D721Med (cell line): ENCODE results near the gene PLK2.
A peak's percentile ranks its signal among the peaks of the same experiment; 100 is the strongest.

Experiments used
- DNase-seq: peaks from one replicate; pipeline ENCODE4 v3.0.0; 2011; ENCODE audit warnings: low spot score; ENCODE audit not compliant: insufficient read length
- FAIRE-seq: peaks from 2 replicates; lab custom pipeline; 2011; peaks lifted over from hg19 to GRCh38; lab: Jason Lieb, UNC
- TF ChIP-seq, protein P1 (sequence below): IDR thresholded peaks from 2 replicates; pipeline ENCODE4 v1.5.1; 2012; ENCODE audit warnings: mild to moderate bottlenecking, control low read depth; ENCODE audit not compliant: insufficient read depth; ENCODE audit errors: missing control alignments

Gene PLK2

GRCh38 chr5:58481066-58481676 lies 21.3 kb upstream of the PLK2 start:
- TF ChIP-seq, protein P1, sequence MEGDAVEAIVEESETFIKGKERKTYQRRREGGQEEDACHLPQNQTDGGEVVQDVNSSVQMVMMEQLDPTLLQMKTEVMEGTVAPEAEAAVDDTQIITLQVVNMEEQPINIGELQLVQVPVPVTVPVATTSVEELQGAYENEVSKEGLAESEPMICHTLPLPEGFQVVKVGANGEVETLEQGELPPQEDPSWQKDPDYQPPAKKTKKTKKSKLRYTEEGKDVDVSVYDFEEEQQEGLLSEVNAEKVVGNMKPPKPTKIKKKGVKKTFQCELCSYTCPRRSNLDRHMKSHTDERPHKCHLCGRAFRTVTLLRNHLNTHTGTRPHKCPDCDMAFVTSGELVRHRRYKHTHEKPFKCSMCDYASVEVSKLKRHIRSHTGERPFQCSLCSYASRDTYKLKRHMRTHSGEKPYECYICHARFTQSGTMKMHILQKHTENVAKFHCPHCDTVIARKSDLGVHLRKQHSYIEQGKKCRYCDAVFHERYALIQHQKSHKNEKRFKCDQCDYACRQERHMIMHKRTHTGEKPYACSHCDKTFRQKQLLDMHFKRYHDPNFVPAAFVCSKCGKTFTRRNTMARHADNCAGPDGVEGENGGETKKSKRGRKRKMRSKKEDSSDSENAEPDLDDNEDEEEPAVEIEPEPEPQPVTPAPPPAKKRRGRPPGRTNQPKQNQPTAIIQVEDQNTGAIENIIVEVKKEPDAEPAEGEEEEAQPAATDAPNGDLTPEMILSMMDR = no peak
- DNase-seq (no peak), FAIRE-seq (no peak)

DNA sequence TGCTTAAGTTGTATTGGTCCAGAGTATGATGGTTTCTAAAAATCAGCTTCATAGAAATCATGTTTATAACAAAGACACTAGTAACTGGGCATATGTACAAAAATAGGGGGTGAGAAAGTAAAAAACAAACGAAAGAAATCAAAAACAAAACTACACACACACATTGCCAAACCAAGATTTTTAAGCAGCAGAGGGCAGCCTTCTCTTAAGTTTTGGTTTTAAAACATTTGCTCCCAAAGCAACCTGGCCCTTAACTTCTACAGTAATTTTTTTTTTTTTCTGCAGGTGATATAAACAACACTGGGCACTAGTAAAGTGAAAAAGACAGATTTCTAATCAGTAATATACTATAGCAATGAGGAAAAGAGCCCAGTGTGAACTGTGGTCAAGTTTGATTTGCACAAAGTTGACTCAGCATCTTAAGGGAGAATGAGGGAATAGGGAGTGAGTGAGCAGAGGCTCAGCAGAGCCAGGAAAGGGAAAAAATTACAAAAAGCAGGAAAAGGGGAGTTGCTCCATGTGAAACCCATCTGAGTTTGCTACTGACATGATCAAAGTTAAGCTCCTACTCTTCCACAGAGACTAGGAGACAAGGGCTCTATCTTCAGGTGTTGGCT lies 18.0 kb upstream of the PLK2 start:
- FAIRE-seq (no peak), DNase-seq (no peak)
- TF ChIP-seq, protein P1 = peak; percentile 35

GRCh38 chr5:58475404-58475803 lies 15.5 kb upstream of the PLK2 start:
- TF ChIP-seq, protein P1 = no peak
- DNase-seq (no peak), FAIRE-seq (no peak)

DNA sequence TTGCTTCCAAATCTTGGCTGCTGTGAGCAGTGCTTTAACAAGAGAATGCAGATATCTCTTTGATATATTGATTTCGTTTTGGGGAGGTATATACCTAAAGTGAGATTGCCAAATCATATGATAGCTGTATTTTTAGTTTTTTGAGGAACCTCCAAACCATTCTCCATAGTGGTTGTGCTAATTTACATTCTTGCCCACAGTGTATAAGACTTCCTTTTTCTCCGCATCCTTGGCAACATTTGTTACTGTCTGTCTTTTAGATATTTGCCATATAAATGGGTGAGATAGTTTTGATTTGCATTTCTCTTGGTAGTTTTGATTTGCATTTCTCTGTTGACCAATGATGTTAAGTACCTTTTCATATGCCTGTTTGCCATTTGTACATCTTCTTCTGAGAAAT lies 10.0 kb upstream of the PLK2 start:
- TF ChIP-seq, protein P1 = no peak
- FAIRE-seq = no peak
- no peak for DNase-seq

DNA sequence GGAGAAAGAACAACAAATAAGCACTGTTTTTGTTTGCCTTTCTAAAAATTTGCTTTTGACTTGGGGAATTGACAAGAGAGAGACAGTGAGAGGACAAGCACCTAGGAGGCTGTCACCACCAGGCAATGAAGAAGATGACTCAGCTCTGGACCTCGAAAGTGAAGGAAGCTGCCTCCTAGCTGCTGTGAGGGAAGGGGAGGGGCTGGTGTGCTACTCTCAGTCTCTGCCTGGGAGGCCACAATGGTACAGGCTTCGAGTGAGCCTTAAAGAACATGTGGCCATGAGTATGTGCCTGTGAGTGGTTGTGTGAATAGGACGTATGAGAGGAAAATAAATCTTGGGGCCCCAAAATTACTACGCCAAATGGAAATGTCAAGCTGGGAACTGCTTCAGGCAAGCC lies 7.1 kb upstream of the PLK2 start:
- DNase-seq (no peak), FAIRE-seq (no peak)

DNA sequence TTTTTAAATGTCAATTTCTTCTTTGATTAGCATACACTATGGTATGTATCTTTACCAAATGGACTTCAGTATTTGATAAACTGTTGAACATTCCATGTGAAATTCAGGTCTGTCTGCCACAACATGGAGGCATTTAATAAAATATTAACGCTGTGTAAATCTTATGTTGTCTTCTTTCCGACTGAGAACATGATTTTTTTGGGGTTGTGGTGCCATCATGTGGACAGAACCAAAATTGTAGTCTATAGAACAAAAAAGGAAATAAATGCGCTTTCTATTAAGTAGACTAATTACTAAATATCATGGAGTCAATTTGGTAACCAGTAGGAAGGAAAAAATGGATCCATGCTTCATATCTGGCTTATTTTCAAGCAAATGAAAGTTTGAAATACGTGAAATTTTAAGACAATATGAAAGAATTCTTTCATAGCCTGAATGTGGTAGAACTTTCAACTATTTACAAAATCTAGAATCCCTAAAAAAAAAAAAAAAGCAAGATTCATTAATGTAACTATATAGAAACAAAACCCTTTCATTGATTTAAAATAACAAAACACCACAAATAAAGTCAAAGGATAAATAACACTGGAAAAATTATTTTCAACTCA lies 2.8 kb upstream of the PLK2 start:
- DNase-seq (no peak), FAIRE-seq (peak; percentile 90)
- TF ChIP-seq, protein P1 = peak; percentile 69

More for the DNA sequence above, 7.1 kb upstream of the PLK2 start:
- TF ChIP-seq, protein P1 = no peak

DNA sequence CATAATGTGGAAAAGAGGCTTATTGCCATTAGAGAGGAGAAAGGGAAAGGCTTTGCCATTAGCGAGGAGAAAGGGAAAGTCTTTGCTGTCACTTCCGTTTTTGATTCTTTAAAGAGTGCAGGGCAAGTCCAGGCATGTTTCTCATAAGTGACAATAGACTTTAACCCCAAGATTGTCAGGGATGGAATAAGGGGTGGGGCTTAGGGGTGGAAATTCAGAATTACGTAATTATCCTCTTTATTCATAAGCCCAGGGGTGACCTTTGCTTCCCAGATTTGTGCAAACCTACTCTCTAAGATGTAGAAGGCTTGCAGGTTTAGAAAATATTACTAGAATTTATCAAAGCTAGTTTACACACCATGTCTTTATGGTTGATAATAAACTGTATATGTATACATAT lies 2.3 kb upstream of the PLK2 start:
- DNase-seq (no peak), FAIRE-seq (peak; percentile 32)
- TF ChIP-seq, protein P1 = no peak
